Neural progenitor cell (in vitro differentiated cells): ENCODE results near the gene INS. TPM values are rescaled to one million over a fixed set of nuclear protein-coding genes. Genes with fewer than 3 reads are reported as not detected.
A peak's percentile ranks its signal among the peaks of the same experiment; 100 is the strongest.
"Not testable (repeated sequence)": the region's sequence is repeated elsewhere in the genome, so short reads cannot be mapped to it uniquely, and the experiment has no call there.

ENCODE experiments used
- DNase-seq: peaks from one replicate; pipeline ENCODE4 v3.0.0-alpha.2; 2016; ENCODE audit warnings: low spot score
- H2AFZ ChIP-seq: fragments of 200-600 bp; sonication (generic); replicated peaks from 2 replicates; pipeline ENCODE4 v1.6.1; 2016; ENCODE audit warnings: antibody characterized with exemption
- H3F3A ChIP-seq: fragments of 200-600 bp; sonication (generic); 2 replicates; pipeline ENCODE4 v1.6.1; 2016; ENCODE audit warnings: antibody characterized with exemption, low read depth
- H3K27ac ChIP-seq: fragments of 200-600 bp; sonication (generic); 2 replicates; pipeline ENCODE4 v1.5.1; 2016; ENCODE audit warnings: mild to moderate bottlenecking
- H3K27me3 ChIP-seq: fragments of 200-600 bp; sonication (generic); 2 replicates; pipeline ENCODE4 v1.6.1; 2016; ENCODE audit warnings: mild to moderate bottlenecking, moderate library complexity
- H3K36me3 ChIP-seq: fragments of 200-600 bp; sonication (generic); 2 replicates; pipeline ENCODE4 v1.5.1; 2016
- H3K4me1 ChIP-seq: fragments of 200-600 bp; sonication (generic); 2 replicates; pipeline ENCODE4 v1.6.1; 2016; ENCODE audit warnings: mixed run types
- H3K4me2 ChIP-seq: fragments of 200-600 bp; sonication (generic); 2 replicates; pipeline ENCODE4 v1.6.1; 2016
- H3K4me3 ChIP-seq: fragments of 200-600 bp; sonication (generic); 2 replicates; pipeline ENCODE4 v1.5.1; 2016
- H3K79me2 ChIP-seq: fragments of 200-600 bp; sonication (generic); 2 replicates; pipeline ENCODE4 v1.6.1; 2016; ENCODE audit warnings: low read depth
- H3K9ac ChIP-seq: fragments of 200-600 bp; sonication (generic); 2 replicates; pipeline ENCODE4 v1.6.1; 2016
- H3K9me3 ChIP-seq: fragments of 200-600 bp; sonication (generic); 2 replicates; pipeline ENCODE4 v1.5.1; 2016; ENCODE audit warnings: low read depth
- H4K20me1 ChIP-seq: fragments of 200-600 bp; sonication (generic); 2 replicates; pipeline ENCODE4 v1.6.1; 2016; ENCODE audit warnings: low read depth
- H3K27ac Mint-ChIP-seq: 3 replicates; pipeline ENCODE4 v1.8.0; 2021; ENCODE audit warnings: mixed read lengths
- H3K27me3 Mint-ChIP-seq: 2 replicates; pipeline ENCODE4 v1.8.0; 2022; ENCODE audit warnings: low read depth, mild to moderate bottlenecking, inconsistent platforms, moderate library complexity, mixed read lengths; ENCODE audit not compliant: insufficient read depth
- H3K36me3 Mint-ChIP-seq: 3 replicates; pipeline ENCODE4 v1.8.0; 2021; ENCODE audit warnings: mixed read lengths
- H3K4me1 Mint-ChIP-seq: 3 replicates; pipeline ENCODE4 v1.8.0; 2021; ENCODE audit warnings: mixed read lengths
- H3K4me3 Mint-ChIP-seq: 3 replicates; pipeline ENCODE4 v1.8.0; 2021; ENCODE audit warnings: mild to moderate bottlenecking, moderate library complexity, mixed read lengths
- H3K9me3 Mint-ChIP-seq: 3 replicates; pipeline ENCODE4 v1.8.0; 2020; ENCODE audit warnings: mixed read lengths
- EZH2 ChIP-seq: fragments of 200-600 bp; sonication (generic); IDR thresholded peaks from 2 replicates; pipeline ENCODE4 v1.6.1; 2017; ENCODE audit warnings: antibody characterized with exemption, mild to moderate bottlenecking, moderate library complexity
- EZH2phosphoT487 ChIP-seq: fragments of 200-600 bp; sonication (generic); IDR thresholded peaks from 2 replicates; pipeline ENCODE4 v1.6.1; 2017; ENCODE audit warnings: antibody characterized with exemption
- total RNA-seq: library from RNA; depleted of rRNA; stranded (reverse); fragments of >200 nt; gene quantifications from 2 replicates; pipeline ENCODE4 v1.2.3, GENCODE V29; 2015; ENCODE audit warnings: low replicate concordance
- TF ChIP-seq, protein P1 (sequence below): fragments of 200-600 bp; sonication (generic); IDR thresholded peaks from 2 replicates; pipeline ENCODE4 v1.5.1; 2017; ENCODE audit warnings: antibody characterized with exemption, mild to moderate bottlenecking

INS gene
- total RNA-seq, 1 donor from 2014 or later, result not detected

- Histone ChIP-seq H3K36me3 (no peaks in the 10 kb centered on the region), H3K27me3 (peaks cover 10% of the 10 kb centered on the region), H3K4me1 (peaks cover 29% of the 10 kb centered on the region), H3F3A (peaks cover 20% of the 10 kb centered on the region), H3K27ac (no peak overlapping the region), H3K4me3 (no peak overlapping the region), H2AFZ (no peak overlapping the region), H3K9me3 (no peaks in the 10 kb centered on the region), H3K9ac (no peak overlapping the region), H3K79me2 (no peaks in the 10 kb centered on the region), H4K20me1 (no peaks in the 10 kb centered on the region), H3K4me2 (no peak overlapping the region)
- H3K9me3 Mint-ChIP-seq, result no peaks in the 10 kb centered on the region
- H3K36me3 Mint-ChIP-seq, result no peaks in the 10 kb centered on the region
- H3K4me1 Mint-ChIP-seq, result peaks cover 24% of the 10 kb centered on the region
- TF ChIP-seq EZH2phosphoT487 (no peak), EZH2 (no peak)
- TF ChIP-seq, protein P1, sequence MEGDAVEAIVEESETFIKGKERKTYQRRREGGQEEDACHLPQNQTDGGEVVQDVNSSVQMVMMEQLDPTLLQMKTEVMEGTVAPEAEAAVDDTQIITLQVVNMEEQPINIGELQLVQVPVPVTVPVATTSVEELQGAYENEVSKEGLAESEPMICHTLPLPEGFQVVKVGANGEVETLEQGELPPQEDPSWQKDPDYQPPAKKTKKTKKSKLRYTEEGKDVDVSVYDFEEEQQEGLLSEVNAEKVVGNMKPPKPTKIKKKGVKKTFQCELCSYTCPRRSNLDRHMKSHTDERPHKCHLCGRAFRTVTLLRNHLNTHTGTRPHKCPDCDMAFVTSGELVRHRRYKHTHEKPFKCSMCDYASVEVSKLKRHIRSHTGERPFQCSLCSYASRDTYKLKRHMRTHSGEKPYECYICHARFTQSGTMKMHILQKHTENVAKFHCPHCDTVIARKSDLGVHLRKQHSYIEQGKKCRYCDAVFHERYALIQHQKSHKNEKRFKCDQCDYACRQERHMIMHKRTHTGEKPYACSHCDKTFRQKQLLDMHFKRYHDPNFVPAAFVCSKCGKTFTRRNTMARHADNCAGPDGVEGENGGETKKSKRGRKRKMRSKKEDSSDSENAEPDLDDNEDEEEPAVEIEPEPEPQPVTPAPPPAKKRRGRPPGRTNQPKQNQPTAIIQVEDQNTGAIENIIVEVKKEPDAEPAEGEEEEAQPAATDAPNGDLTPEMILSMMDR, result peak; percentile 92
- no peak overlapping the region for H3K27ac Mint-ChIP-seq
- H3K4me3 Mint-ChIP-seq, result peak overlapping the region; percentile 67
- H3K27me3 Mint-ChIP-seq, result peaks cover 9% of the 10 kb centered on the region
- DNase-seq, result peak; percentile 81
These were observed 34.1 kb upstream of the INS start for GRCh38 chr11:2194877-2195755.

DNA sequence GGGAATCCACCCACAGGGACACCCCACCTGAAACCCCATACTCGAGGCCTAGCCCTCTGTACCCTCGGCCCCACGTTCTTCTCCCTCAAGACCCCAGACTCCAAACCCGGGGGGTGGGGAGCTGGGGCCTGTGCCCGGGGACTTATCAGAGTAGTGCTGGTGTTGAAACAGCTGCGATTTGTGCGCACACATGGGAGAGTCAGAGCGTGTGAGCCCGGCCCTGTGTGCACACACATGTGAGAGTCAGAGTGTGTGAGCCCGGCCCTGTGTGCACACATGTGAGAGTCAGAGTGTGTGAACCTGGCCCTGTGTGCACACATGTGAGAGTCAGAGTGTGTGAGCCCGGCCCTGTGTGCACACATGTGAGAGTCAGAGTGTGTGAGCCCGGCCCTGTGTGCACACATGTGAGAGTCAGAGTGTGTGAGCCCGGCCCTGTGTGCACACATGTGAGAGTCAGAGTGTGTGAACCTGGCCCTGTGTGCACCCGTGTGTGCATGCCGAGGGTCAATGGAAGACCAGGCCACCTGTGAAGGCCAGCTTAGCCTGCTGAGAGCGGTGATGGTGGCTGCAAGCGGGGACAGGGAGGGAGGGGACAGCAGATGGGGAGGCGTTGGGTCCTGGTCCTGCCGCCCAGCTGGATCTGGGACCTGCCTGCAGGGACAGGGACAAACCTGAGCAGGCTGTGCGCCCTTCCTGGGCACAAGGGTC lies 33.0 kb upstream of the INS start:
- not testable (repeated sequence) for H4K20me1 ChIP-seq, H3K79me2 ChIP-seq, H3K27ac ChIP-seq, H3K27ac Mint-ChIP-seq, H3K27me3 Mint-ChIP-seq, DNase-seq, H2AFZ ChIP-seq, H3K36me3 ChIP-seq, H3K9me3 Mint-ChIP-seq, H3K4me3 Mint-ChIP-seq, H3K9ac ChIP-seq, H3K4me3 ChIP-seq, H3K9me3 ChIP-seq, H3K4me2 ChIP-seq, H3K36me3 Mint-ChIP-seq
- peaks cover 28% of the 10 kb centered on the region for H3F3A ChIP-seq
- H3K4me1 Mint-ChIP-seq, result peaks cover 30% of the 10 kb centered on the region
- H3K4me1 ChIP-seq, result peaks cover 35% of the 10 kb centered on the region
- peaks cover 10% of the 10 kb centered on the region for H3K27me3 ChIP-seq

GRCh38 chr11:2193099-2193887 lies 32.3 kb upstream of the INS start:
- no peak for TF ChIP-seq EZH2phosphoT487
- TF ChIP-seq, protein P1, result no peak
- no peak overlapping the region for H3K4me3 Mint-ChIP-seq
- H3K27ac Mint-ChIP-seq, result no peak overlapping the region

More at GRCh38 chr11:2193099-2193887, 32.3 kb upstream of the INS start:
- H3F3A ChIP-seq, result peaks cover 30% of the 10 kb centered on the region
- H3K79me2 ChIP-seq, result no peaks in the 10 kb centered on the region
- H3K9ac ChIP-seq, result no peak overlapping the region
- no peaks in the 10 kb centered on the region for H3K36me3 Mint-ChIP-seq
- no peak overlapping the region for H2AFZ ChIP-seq
- H3K9me3 ChIP-seq, result no peaks in the 10 kb centered on the region
- H4K20me1 ChIP-seq, result no peaks in the 10 kb centered on the region
- H3K4me1 Mint-ChIP-seq, result peaks cover 36% of the 10 kb centered on the region
- H3K27me3 Mint-ChIP-seq, result peaks cover 10% of the 10 kb centered on the region
- no peak overlapping the region for H3K4me2 ChIP-seq
- no peak for DNase-seq
- peaks cover 10% of the 10 kb centered on the region for H3K27me3 ChIP-seq
- H3K4me3 ChIP-seq, result no peak overlapping the region
- no peak overlapping the region for H3K27ac ChIP-seq
- no peaks in the 10 kb centered on the region for H3K9me3 Mint-ChIP-seq
- H3K4me1 ChIP-seq, result peaks cover 35% of the 10 kb centered on the region
- no peaks in the 10 kb centered on the region for H3K36me3 ChIP-seq
